ENCODE measurements around the gene TGIF1.
"Not testable (repeated sequence)": the region's sequence is repeated elsewhere in the genome, so short reads cannot be mapped to it uniquely, and the experiment has no call there.

Gene TGIF1

DNA sequence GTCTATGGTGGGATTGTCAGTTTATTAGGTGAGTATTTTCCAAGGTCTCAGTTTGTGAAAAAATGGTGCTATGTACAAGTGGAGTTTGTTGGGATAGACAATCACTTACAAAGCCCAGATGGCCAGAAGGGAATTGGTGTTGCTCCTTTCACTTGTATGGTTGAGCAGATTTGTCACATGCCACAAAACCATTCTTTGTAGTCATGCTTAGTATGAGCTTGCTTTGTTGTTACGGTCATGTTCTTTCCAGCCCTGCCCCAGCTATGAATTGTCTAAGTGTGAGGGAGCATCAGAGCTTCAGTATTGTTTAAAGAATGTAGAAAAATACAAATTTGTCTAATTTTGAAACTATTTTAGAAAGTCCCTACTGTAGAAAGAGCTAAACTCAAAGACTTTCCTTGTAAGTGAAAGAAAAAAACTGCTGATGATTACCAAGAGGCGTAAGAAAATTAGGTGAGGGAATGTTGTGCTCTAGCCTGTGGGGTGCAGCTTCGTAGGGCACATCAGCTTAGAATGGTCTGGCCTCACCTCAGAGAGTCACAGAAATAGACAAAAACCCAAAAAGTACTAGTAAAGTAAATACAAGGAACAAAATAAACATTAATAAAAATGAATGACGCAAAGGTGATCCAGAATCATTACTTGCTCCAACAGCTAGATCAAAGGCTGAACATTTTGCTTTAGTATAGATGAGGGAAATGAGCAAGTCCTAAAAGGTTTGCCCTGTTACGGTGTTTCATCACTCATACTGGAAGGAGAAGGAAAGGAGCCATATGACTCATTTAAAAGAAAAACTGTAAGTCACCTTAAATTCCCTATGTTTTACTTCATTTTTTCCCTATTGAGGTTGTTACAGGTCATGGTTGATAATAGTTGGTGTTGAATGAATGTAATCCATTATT is 9.2 kb downstream of the TGIF1 start:
- no peaks in the 10 kb centered on the region for H3K27me3 ChIP-seq (ENCODE audit: insufficient read depth, low read length)
- no peaks in the 10 kb centered on the region for H3K9me3 ChIP-seq (ENCODE audit: insufficient read depth, low read depth, low read length)
- H3K27ac ChIP-seq (ENCODE audit: low read length), result peak overlapping the region; percentile 18
- H3K4me3 ChIP-seq (ENCODE audit: low read length), result no peak overlapping the region
- peaks cover 62% of the 10 kb centered on the region for H3K36me3 ChIP-seq (ENCODE audit: insufficient read depth, low read depth, low read length)
- H3K9ac ChIP-seq (ENCODE audit: low read depth, low read length), result peak overlapping the region; percentile 21; the same call in 1 of the 2 replicates
- peaks cover 34% of the 10 kb centered on the region for H3K4me1 ChIP-seq (ENCODE audit: insufficient read depth, low read length)

DNA sequence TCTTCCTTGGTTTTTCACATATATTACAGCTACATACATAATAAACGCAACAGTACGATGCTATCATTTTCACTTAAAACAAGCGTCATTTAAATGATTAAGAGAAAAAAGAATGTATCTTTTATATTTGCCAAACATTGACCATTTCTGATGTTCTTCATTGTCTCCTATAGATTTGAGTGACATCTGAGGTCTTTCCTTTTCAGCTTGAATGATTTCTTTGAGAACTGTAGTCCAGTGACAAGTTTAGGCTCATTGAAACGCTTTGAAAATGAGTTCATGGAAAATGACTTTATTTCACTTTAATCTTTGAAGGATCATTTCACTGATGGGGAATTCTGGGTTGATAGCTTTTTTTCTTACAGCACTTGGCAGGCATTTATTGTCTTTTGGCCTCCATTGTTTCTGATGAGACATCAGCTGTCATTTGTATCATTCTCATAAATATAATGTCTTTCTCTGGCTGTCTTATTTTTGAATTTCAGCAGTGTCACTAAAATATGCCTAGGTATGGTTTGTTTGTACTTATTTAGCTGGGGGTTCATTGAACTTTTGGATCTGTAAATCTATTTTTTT is 10.9 kb downstream of the TGIF1 start:
- peaks cover 30% of the 10 kb centered on the region for H3K4me1 ChIP-seq (ENCODE audit: insufficient read depth, low read length)
- peaks cover 58% of the 10 kb centered on the region for H3K36me3 ChIP-seq (ENCODE audit: insufficient read depth, low read depth, low read length)
- no peak overlapping the region for H3K27ac ChIP-seq (ENCODE audit: low read length)
- no peak overlapping the region for H3K9ac ChIP-seq (ENCODE audit: low read depth, low read length)
- no peak overlapping the region for H3K4me3 ChIP-seq (ENCODE audit: low read length)
- no peaks in the 10 kb centered on the region for H3K27me3 ChIP-seq (ENCODE audit: insufficient read depth, low read length)
- H3K9me3 ChIP-seq (ENCODE audit: insufficient read depth, low read depth, low read length), result no peaks in the 10 kb centered on the region

DNA sequence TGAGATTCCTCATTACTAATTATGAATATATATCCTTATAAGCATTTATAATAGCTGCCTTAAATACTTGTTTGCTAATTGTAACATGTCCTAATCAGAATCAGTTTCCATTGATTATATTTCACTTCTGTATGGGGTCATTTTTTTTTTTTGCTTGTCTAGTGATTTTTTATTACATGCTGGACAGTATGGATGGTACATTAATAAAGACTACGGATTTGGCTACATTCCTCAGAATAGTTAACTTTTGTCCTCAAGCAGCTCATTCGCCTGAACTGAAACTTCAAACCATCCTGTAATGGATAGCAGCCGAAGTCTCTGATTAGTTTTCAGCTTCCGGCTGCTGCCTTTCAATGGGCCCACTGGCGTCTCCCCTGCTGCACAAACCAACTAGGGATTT is 11.7 kb downstream of the TGIF1 start:
- H3K9me3 ChIP-seq (ENCODE audit: insufficient read depth, low read depth, low read length), result no peaks in the 10 kb centered on the region
- peaks cover 29% of the 10 kb centered on the region for H3K4me1 ChIP-seq (ENCODE audit: insufficient read depth, low read length)
- no peaks in the 10 kb centered on the region for H3K27me3 ChIP-seq (ENCODE audit: insufficient read depth, low read length)
- no peak overlapping the region for H3K4me3 ChIP-seq (ENCODE audit: low read length)
- H3K27ac ChIP-seq (ENCODE audit: low read length), result no peak overlapping the region
- no peak overlapping the region for H3K9ac ChIP-seq (ENCODE audit: low read depth, low read length)
- H3K36me3 ChIP-seq (ENCODE audit: insufficient read depth, low read depth, low read length), result peaks cover 50% of the 10 kb centered on the region

DNA sequence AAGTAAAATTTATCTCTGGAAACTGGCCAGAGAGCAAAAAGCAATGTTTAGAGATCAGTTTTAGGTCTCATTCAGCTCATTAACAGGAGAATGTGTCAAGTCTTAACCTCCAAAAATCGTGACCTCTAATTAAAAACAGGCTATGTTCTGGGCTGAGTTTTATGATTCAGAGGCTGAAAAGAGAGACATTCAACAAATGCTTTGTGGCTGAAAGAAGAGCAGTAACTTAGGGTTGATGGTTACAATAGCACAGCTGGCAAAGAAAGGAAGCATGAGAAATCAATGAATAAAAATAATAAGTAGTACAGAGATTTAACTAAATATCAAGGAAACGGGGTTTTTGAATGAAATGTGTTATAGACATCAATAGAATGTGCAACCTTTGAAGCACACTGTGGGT is 13.1 kb downstream of the TGIF1 start:
- H3K9ac ChIP-seq (ENCODE audit: low read depth, low read length), result no peak overlapping the region
- no peaks in the 10 kb centered on the region for H3K27me3 ChIP-seq (ENCODE audit: insufficient read depth, low read length)
- H3K4me3 ChIP-seq (ENCODE audit: low read length), result no peak overlapping the region
- H3K4me1 ChIP-seq (ENCODE audit: insufficient read depth, low read length), result peaks cover 26% of the 10 kb centered on the region
- peaks cover 37% of the 10 kb centered on the region for H3K36me3 ChIP-seq (ENCODE audit: insufficient read depth, low read depth, low read length)
- no peak overlapping the region for H3K27ac ChIP-seq (ENCODE audit: low read length)
- no peaks in the 10 kb centered on the region for H3K9me3 ChIP-seq (ENCODE audit: insufficient read depth, low read depth, low read length)

DNA sequence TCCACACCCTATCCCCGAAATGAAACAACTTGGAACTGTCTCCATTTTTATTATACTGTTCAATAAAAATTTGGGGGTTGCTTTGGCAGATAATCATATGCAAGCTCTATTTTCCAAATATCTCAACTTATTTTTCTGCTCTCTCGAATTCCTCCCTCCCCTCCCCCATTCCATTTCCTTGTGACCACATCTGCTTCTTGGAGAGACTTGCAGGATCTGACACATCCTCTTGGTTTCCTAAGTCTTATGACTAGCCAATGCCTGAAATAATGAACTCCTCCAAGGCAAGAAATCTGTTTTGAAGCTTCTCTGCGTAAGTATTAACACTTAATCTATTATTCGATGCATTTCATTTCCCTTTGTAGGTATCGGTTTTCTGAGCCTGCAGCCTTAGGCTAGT is 16.1 kb downstream of the TGIF1 start:
- Histone ChIP-seq H3K4me3 (ENCODE audit: low read length) (no peak overlapping the region), H3K36me3 (ENCODE audit: insufficient read depth, low read depth, low read length) (peaks cover 9% of the 10 kb centered on the region; the same call in 1 of the 2 replicates), H3K9ac (ENCODE audit: low read depth, low read length) (no peak overlapping the region), H3K4me1 (ENCODE audit: insufficient read depth, low read length) (peaks cover 22% of the 10 kb centered on the region), H3K27me3 (ENCODE audit: insufficient read depth, low read length) (no peaks in the 10 kb centered on the region), H3K27ac (ENCODE audit: low read length) (no peak overlapping the region), H3K9me3 (ENCODE audit: insufficient read depth, low read depth, low read length) (no peaks in the 10 kb centered on the region)

DNA sequence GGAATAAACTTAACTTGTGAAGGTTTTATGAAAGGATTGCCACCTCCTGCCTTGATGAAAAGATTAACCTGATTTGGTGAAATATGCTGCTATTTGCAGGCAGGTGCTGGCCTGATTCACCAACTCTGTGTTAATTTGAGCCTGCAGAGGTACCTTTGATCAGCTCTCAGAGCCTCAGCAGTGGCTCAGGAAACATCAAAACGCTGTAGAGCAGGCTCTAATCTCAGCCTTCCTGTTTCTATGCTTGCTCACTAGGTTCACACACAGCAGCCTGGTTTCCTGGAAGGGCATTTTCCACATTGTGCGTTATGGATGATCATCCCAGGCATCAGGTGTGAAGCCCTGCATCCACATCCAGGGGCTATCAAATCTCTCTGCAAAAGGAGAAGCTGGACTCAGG is 16.9 kb downstream of the TGIF1 start:
- Histone ChIP-seq H3K27ac (ENCODE audit: low read length) (no peak overlapping the region), H3K4me3 (ENCODE audit: low read length) (no peak overlapping the region)

DNA sequence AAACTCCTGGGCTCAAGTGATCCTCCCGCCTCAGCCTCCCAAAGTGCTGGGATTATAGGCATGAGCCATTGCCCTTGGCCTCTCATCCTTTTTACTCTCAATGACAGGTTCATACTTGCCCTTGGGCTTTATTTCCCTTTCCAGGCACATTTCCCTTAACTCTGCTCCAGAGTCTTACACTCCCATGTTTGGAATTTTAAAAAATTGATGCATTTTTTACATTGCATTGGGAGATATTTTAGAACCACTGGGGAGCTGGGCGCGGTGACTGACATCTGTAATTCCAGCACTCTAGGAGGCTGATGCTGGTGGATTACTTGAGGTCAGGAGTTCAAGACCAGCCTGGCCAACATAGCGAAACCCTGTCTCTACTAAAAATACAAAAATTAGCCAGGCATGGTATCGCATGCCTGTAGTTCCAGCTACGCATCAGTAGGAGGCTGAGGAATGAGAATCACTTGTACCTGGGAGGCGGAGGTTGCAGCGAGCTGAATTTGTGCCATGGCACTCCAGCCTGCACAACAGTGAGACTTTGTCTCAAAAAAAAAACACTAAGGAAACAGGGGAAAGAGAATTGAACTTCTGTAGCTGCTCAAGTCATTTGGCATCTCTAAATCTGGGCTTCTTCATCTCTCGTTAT is 18.2 kb downstream of the TGIF1 start:
- Histone ChIP-seq H3K27me3 (ENCODE audit: insufficient read depth, low read length) (no peaks in the 10 kb centered on the region), H3K4me3 (ENCODE audit: low read length) (no peak overlapping the region), H3K9ac (ENCODE audit: low read depth, low read length) (no peak overlapping the region), H3K9me3 (ENCODE audit: insufficient read depth, low read depth, low read length) (no peaks in the 10 kb centered on the region), H3K4me1 (ENCODE audit: insufficient read depth, low read length) (peaks cover 22% of the 10 kb centered on the region), H3K36me3 (ENCODE audit: insufficient read depth, low read depth, low read length) (no peaks in the 10 kb centered on the region), H3K27ac (ENCODE audit: low read length) (no peak overlapping the region)

More for the DNA sequence above, 16.9 kb downstream of the TGIF1 start:
- Histone ChIP-seq H3K4me1 (ENCODE audit: insufficient read depth, low read length) (peaks cover 22% of the 10 kb centered on the region), H3K9me3 (ENCODE audit: insufficient read depth, low read depth, low read length) (no peaks in the 10 kb centered on the region), H3K36me3 (ENCODE audit: insufficient read depth, low read depth, low read length) (peaks cover 3% of the 10 kb centered on the region; the same call in 1 of the 2 replicates), H3K9ac (ENCODE audit: low read depth, low read length) (no peak overlapping the region), H3K27me3 (ENCODE audit: insufficient read depth, low read length) (no peaks in the 10 kb centered on the region)

DNA sequence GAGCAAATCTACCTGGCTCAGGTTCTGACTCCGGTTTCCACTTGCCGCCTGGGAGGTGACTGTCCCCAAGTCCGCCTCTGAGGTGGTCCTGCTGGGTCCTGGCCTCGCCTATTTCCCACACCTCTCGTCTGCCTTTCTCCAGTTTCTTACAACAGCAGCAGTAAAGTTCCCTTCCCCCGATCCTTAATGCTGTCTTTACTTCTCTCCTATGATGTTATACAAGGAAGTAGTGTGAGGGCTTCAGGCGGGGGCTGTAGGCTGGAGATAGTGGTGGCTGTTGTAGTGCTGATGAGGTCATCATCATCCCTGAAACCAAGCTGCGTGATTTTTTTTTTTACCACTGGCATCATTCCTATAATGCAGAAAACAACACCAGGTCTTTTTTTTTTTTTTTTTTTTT is 18.9 kb downstream of the TGIF1 start:
- Histone ChIP-seq H3K27ac (ENCODE audit: low read length) (no peak overlapping the region), H3K36me3 (ENCODE audit: insufficient read depth, low read depth, low read length) (no peaks in the 10 kb centered on the region), H3K4me1 (ENCODE audit: insufficient read depth, low read length) (peaks cover 22% of the 10 kb centered on the region), H3K9ac (ENCODE audit: low read depth, low read length) (no peak overlapping the region), H3K27me3 (ENCODE audit: insufficient read depth, low read length) (no peaks in the 10 kb centered on the region), H3K9me3 (ENCODE audit: insufficient read depth, low read depth, low read length) (no peaks in the 10 kb centered on the region), H3K4me3 (ENCODE audit: low read length) (no peak overlapping the region)

DNA sequence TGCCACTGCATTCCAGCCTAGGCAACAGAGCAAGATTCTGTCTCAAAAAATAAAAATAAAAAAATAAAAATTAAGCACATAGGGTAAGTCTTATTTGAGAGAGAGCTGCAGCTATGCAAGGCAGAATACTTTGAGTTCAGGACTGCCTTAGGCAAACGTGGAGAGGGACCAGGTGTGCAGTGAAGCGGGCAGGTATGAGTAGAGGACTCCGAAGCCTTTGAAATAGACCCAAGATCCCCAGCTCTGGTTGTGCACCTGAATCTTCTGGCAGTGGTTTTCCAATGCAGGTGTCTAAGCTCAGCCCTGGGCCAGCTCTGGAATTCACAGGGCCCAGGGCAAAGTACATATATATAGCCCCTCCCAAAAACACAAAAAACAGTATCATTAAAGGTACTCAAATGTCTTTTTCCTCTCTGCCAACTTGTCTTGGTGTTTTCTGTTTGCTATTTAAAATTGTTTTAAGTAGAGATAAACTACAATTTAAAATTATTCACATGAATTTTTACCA is 21.2 kb downstream of the TGIF1 start:
- no peak overlapping the region for H3K4me3 ChIP-seq (ENCODE audit: low read length)
- H3K4me1 ChIP-seq (ENCODE audit: insufficient read depth, low read length), result peaks cover 18% of the 10 kb centered on the region
- H3K9ac ChIP-seq (ENCODE audit: low read depth, low read length), result no peak overlapping the region
- no peaks in the 10 kb centered on the region for H3K27me3 ChIP-seq (ENCODE audit: insufficient read depth, low read length)
- no peak overlapping the region for H3K27ac ChIP-seq (ENCODE audit: low read length)
- H3K36me3 ChIP-seq (ENCODE audit: insufficient read depth, low read depth, low read length), result no peaks in the 10 kb centered on the region
- H3K9me3 ChIP-seq (ENCODE audit: insufficient read depth, low read depth, low read length), result peaks cover 3% of the 10 kb centered on the region; the same call in 1 of the 2 replicates

DNA sequence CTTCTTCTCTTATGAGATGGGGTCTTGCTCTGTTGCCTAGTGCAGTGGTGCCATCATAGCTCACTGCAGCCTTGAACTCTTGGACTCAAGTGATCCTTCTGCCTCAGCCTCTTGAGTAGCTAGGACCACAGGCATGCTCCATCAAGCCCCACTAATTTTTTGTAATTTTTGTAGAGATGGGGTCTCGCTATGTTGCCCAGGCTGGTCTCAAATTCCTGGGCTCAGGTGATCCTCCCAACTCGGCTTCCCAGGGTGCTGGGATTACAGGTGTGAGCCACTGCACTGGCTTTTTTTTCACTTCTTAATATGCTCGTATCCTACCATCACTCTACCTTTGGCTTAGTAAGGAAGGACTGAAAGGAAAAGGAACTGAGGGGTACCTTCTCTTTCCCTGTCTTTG is 22.1 kb downstream of the TGIF1 start:
- H3K27ac ChIP-seq (ENCODE audit: low read length); H3K9me3 ChIP-seq (ENCODE audit: insufficient read depth, low read depth, low read length); H3K27me3 ChIP-seq (ENCODE audit: insufficient read depth, low read length); H3K4me1 ChIP-seq (ENCODE audit: insufficient read depth, low read length); H3K9ac ChIP-seq (ENCODE audit: low read depth, low read length); H3K4me3 ChIP-seq (ENCODE audit: low read length); H3K36me3 ChIP-seq (ENCODE audit: insufficient read depth, low read depth, low read length): not testable (repeated sequence)

DNA sequence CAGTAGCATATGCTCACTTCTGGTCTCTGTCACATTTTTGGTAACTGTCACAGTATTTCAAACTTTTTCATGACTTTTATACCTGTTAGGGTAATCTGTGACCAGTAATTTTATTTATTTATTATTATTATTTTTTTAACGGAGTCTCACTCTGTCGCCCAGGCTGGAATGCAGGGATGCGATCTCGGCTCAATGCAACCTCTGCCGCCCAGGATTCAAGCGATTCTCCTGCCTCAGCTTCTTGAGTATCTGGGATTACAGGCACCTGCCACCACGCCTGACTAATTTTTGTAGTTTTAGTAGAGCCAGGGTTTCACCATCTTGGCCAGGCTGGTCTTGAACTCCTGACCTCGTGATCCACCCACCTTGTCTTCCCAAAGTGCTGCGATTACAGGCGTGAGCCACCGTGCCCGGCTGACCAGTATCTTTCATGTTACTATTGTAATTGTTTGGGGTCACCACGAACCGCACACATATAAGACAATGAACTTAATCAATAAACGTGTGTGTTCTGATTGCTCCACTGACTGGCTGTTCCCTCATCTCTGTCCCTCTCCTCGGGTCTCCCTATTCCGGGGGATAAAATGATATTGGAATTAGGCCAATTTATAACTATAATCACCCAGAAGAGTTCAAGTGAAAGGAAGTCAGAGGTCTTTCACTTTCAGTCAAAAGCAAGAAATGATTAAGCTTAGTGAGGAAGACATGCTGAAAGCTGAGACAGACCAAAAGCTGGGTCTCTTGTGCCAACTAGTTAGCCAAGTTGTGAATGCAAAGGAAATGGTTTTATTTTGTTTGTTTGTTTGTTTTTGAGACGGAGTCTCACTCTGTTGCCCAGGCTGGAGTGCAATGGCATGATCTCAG is 22.9 kb downstream of the TGIF1 start:
- Histone ChIP-seq H3K36me3 (ENCODE audit: insufficient read depth, low read depth, low read length) (no peaks in the 10 kb centered on the region), H3K27ac (ENCODE audit: low read length) (no peak overlapping the region), H3K9ac (ENCODE audit: low read depth, low read length) (no peak overlapping the region), H3K9me3 (ENCODE audit: insufficient read depth, low read depth, low read length) (peaks cover 3% of the 10 kb centered on the region; the same call in 1 of the 2 replicates), H3K4me1 (ENCODE audit: insufficient read depth, low read length) (peaks cover 7% of the 10 kb centered on the region; the same call in 1 of the 2 replicates), H3K4me3 (ENCODE audit: low read length) (no peak overlapping the region), H3K27me3 (ENCODE audit: insufficient read depth, low read length) (no peaks in the 10 kb centered on the region)
